CD4-positive, alpha-beta T cell treated with Interleukin-21 for 1 hour (primary cell): ENCODE results near the gene INPP5K.

Source experiments
- DNase-seq: peaks from one replicate; pipeline ENCODE4 v3.0.0-alpha.2; 2020

The INPP5K gene

DNA sequence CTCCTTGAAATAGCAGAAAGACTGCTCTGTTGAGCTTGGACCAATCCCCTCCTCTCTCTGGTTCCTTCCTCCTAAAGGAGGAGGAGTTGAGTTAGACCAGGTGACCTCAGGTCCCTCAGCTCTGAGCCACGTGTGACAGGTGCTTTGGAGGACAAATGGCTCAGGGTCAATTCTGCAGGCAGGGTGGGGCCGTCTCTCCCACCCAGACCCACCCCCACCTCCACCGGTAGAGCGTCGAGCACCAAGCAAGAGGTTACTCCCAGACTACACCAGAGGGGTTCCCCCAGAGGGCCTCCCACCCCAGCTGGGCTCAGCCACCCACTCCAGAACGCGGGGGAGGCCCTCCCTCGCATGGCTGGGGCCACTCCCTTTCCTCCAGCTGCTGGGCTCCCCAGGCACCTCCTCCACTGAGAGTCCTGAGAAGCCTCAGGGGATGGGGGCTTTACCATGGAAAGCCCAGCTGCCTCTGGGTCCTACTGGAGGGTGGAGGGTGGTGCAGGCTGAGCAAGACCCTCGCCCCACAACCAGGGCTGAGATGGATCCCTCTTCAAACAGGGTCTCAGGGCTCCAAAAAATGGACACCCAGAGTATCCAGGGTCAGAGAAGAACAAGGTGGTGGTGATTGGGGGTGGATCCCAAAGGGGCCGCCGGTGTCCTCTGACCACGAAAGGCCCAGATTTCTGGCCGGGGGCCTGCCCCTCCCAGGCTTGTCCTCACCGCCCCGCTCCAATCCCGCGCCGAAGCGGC is 31.6 kb downstream of the INPP5K start:
- DNase-seq: peak; percentile 70

DNA sequence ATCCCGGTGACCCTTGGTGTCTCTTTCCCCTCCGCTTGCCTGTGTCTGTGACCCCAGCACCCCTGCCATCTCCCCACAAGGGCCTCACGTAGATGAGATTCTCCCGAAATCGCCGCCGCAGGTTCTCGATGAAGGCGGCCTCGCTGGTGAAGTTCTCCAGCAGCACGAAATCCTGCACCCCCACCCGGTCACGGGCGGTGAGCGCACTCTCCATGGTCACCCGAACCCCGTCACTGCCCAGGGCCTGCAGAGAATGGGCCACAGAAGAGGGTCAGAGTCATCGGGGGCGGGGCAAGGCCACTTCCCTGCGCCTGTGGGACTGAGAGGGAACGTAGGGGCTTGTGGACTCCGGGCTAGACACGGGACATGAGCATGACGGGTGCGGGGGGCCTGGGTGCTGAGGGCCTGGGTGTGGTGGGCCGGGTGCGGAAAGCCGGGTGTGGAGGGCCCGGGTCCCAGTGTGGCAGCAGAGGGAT is 32.3 kb downstream of the INPP5K start:
- no peak for DNase-seq

DNA sequence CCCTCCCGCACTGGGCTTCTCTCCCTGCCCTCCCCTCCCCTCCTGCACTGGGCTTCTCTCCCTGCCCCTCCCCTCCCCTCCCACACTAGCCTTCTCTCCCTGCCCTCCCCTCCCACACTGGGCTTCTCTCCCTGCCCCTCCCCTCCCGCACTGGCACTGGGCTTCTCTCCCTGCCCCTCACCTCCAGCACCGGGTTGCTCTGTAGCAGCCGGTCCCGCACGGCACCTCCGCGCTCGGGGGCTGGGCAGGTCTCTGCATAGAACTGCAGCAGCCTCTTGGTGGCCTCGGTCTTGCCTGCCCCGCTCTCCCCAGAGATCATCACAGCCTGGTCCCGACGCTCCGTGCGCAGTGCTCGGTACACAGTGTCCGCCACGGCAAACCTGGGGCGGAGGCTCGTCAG is 33.7 kb downstream of the INPP5K start:
- DNase-seq: no peak

DNA sequence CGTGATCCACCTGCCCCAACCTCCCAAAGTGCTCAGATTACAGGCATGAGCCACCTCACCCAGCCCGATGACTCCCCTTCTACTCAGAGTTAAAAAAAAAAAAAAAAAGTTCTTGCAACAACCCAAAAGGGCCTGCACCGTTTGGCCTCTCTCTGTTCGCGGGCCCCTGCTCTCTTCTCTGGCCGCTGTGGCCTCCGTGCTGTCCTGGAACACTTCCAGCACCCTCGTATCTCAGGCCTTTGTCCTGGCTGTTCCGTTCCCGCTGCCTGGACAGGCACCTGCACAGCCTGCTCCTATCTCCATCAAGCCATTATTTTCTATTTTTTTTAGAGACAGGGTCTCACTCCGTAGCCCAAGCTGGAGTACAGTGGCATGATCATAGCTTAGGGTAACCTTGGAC is 34.7 kb downstream of the INPP5K start:
- no peak for DNase-seq

DNA sequence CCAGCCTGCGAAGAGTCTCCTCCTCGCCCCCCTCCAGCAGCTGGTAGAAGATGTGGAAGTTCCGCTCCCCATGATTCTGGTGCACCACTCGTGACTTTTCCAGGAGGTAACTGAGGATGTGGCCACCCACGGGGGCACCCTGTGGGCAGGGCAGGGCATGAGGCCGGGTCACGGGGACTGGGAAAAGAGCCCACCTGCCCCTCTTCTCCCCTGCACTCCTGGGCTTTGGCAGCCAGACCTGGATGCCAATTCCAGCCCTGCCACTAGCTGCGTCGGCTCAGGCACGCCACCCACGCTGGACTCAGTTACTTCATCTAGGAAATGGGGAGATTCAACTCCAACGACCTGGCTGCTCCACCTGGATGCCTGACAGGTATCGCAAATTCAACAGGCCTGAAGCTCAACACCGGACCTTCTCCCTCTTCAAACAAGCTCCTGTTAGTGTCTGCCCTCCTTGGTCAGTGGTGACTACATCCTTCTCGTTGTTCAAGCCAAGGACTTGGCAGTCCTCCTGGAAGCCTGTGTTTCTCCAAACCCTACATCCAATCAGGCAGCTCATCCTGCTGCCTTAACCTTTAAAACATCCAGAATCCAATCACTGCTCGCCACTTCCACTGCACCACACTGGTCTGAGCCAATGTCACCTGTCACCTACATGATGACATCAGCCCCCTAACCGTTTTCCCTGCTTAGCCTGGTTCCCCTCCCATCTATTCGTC is 35.5 kb downstream of the INPP5K start:
- DNase-seq: no peak

DNA sequence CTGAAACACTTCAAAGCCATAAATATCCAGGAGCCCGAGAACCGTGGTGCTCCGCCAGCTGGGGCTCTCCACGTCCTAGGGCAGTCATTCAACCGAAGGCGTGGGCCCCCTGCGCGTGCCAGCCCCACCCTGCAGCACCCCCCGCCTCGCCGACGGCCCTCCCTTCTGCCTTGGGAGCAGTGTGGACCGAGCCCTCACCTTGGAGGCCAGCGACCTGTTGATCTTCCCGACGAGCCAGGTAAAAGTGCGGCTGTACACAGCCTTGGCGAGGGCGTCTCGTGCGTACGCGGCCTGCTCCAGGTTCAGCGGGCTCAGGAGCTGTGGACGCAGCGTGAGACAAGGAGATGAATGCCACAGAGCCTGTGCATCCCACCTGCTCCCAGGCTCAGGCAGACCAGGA is 38.0 kb downstream of the INPP5K start:
- DNase-seq: no peak

DNA sequence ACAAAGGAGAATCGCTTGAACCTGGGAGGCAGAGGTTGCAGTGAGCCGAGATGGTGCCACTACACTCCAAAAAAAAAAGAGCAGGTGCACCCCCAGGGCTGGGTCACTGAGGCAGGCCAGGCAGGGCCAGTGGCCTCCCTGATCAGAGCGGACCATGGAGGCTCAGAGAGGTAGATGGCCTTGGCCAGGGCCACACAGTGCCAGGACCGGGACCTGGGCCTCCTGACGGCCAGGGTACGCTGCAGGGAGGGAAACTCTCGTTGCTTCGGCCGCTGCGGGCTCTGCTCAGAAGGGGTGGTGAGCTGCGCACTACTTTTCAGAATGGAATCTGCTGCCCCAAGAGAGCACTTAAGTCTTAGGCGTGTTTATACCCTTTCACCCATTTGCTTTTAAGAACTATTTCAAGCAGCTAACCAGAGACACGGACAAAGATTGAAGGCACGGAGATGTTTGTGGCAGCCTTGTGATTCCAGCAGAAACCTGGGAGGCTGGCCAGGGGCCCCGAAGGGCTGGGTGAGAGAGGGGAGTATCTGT is 41.0 kb downstream of the INPP5K start:
- no peak for DNase-seq

DNA sequence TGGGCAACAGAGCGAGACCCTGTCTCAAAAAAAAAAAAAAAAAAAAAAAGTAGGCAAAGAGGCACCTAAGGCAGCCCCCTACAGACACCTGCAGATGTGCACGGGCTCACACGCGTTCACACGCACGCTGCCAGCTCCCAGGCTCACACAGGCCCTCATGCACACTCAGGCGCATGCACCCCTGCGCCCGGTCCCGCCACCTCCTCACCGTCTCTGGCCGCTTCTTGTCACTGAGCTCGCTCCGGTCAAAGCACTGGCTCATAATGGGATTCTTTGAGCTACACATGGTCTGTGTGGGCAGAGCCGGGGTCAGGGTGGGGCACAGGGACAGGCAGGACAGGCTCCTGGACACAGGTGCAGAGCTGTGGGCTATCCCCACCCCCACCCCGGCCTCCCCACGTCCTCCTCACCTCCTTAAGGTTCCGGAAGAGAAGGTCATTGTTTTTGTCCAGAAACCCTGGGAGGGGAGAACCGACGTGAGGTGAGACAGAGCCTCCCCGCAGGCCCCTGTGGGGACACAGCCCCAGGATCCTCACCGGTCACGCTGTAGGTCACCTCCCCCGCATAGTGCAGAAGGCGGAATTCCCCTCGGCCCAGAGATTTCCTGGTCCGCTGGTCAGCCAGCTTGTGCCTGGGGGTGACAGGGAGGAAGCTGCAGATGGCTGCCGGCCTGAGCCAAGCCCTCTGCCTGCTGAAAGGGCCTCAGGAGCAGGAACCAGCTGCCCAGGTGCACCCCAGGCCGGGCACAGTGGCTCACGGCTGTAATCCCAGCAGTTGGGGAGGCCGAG is 41.8 kb downstream of the INPP5K start:
- DNase-seq: no peak

DNA sequence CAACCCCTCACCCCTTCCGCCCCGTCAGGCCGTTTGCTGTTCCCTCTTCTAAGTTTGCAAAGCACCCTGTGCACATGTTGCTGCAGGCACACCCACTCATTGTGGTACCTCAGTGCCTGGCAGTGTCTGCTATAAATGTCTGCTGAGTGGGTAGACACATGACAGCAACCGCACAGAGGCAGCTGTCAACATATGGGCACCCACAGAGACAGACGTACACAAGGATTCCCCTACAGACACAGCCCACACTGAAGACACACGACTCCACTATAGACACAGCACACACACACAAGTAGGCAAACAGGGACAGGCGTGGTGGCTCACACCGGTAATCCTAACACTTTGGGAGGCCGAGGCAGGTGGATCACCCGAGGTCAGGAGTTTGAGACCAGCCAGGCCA is 42.6 kb downstream of the INPP5K start:
- no peak for DNase-seq

DNA sequence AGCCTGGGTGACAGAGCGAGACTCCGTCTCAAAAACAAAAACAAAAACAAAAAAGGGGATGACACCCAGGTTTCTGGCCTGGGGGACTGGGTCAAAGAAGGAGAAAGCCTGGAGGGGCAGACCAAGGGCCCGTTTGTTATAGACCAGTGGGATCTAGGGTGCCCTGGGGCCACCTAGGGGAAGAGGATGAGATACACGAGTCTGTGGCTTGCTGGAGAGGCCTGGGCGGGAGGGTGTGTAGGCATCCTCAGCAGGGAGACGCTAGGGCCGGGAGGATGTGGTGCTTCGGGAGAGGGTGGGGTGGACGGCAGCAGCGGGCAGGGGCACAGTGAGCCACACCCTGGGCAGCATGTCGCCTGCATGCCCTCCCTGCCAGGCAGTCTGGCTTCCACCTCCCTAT is 43.2 kb downstream of the INPP5K start:
- DNase-seq: no peak

DNA sequence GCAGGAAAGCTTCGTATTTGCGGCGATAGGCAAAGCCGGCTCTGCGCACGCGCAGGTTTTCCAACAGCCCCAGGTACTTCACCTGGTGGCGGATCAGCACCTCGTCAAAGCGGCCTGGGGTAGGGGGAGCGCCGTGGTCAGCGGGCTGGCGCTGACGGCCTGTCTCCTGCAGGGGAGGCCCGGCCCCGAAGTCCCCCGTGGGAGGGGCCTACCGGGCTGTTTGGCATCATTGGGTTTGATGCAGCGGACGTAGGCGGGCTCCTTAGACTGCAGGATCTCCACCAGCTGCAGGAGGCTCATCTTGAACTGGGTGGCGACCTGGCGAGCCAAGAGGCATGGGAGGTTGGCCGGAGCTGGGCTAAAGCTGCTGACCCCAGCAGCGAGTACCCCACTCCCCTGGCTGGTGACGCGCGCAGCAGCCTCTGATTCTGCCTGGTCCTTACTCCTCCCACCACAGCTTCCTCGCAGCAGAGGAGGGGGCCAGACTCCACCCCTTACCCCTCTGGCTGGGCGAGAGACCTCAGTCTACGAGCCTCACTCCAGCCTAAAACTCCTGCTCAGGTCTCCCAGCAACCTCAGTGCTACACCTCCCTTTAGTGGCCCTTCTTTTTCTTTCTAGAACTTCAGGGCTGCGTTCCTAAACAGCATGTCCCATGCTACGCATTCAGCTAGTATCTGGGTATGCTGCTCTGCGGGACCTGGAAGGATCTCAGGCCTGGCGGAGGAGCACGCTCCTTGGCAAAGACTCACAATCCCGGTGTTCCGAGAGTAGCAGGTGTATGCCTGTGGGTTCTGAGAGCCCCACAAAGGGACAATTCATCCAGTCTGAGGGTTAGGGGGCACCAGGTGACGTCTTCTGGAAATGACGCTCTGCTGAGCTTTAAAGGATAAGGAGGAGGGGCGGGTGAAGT is 44.2 kb downstream of the INPP5K start:
- no peak for DNase-seq

DNA sequence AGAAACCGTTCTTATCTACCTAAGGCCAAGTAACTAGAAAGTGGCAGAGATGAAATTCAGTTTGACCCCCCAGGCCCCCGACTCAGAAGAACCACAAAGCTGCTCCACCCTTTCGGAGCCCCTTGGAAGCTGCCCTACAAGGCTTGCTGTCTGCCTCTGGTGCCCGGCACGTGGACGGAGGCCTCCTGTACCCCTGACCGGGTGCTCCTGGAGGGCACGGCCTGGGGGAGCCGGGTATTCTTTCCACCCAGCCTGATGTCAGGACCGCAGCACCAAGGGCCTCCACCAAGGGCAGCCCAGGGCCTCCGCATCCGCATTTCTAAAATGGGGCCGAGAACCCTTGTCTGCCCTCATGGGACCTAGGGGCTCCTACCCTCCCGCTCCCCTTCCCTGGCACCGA is 44.9 kb downstream of the INPP5K start:
- DNase-seq: no peak

DNA sequence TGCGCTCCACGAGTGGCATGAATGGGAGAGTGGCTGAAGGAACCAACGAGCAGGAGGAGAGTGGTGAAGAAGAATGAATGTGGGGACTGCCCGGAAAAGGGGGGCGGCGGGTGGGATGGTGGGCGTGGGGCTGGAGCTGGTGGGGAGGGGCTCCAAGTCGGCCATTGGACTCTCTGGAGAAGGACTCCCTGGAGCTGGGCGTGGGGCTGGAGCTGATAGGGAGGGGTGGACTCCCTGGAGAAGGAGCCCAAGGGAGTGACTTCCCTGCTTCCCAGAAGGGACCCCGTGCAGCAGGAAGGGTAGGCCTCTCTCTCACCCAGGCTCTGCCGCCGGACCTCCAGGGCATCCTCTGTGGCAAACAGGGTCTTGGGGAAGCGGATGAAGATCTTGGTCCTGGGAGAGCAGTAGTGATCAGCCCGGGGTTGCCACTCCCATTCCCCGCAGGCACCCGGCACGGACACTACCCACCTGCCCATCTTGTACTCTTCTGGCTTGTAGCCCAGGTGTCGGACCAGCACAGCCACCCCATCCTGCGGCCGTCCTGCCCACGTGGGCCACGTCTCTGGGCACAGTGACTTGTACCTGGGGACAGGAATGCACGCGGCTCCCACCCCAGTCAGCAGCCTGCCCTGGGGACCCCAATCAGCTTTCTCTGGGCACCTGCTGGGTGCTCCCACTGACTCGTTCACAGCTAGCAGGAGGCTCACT is 45.5 kb downstream of the INPP5K start:
- DNase-seq: no peak

DNA sequence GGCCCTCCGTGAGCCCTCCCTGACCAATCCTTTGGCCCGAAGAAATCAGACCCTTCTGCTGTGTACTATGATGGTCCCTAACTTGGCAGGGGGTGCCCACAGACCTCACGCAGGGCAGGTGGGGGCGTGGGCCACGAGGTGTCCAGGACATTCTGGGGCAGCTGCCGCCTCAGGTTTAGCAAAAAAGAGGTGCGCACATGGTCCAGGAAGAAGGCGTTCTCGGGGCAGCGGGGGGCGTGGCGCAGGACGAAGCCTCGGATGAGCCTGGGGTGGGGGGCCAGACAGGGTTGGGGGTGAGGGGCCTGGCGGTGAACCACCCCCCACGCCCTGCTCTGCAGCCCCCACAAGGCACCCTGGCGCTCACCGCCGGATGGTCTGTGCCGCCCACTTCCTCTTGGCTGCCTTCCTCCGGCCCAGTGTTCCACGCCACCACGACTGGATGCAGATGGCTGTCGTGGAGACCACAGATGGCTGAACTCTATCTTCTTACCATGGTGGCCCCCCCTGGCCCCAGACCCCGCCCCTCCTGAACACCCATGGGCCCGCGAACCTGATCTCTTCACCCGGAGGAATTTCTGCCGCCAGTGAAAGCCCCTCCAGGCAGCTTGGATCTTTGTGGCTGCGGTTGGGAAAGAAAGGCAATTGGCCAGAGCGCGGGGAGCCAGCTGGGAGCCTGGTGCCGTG is 46.2 kb downstream of the INPP5K start:
- no peak for DNase-seq

DNA sequence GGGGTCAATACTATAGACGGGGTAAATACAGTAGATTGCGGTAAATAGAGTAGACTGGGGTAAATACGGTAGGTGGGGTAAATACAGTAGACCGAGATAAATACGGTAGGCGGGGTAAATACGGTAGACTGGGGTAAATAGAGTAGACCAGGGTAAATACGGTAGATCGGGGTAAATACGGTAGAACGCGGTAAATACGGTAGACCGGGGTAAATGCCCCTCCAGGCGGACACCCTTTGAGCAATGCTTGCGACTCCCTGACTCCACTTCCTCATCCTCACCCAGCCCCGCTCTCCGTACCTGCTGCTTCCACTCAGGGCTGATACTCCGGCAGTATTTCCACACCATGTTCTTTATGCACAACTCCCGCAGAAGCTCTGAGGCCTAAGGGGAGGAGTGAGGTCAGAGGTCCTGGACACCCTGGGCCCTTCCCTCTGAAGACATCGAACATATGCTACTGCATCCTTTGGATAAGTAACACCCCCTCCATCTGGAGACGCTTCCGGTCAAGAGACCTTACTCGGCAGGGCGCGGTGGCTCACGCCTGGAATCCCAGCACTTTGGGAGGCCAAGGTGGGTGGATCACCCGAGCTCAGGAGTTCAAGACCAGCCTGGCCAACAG is 47.1 kb downstream of the INPP5K start:
- no peak for DNase-seq

DNA sequence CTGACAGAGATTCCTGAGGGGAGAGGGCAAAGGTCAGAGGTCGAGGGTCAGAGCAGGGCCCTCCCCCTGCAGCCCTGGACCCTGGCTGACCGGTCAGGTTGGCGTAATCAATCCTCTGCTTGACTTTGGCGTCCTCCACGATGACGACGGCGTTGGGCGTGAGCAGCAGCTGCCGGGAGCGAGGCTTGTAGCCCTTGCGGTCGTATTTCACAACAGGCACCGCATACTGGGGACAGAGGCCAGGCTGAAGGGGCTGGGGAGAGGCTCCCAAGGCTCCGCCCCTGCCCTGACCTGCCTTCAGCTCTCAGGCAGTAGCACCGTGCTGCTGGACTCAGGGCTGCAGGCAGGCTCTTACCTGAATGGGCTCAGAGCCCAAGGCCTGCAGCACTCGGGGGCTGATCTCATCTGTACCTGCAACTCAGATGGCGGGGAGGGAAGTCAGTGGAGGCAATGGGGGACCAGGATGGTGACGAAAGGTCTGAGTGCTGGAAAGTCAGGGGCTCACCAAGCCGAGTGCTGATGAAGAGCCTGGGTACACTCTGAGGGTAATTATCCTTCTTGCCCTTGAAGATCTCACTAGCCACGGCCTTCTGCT is 48.4 kb downstream of the INPP5K start:
- DNase-seq: no peak

DNA sequence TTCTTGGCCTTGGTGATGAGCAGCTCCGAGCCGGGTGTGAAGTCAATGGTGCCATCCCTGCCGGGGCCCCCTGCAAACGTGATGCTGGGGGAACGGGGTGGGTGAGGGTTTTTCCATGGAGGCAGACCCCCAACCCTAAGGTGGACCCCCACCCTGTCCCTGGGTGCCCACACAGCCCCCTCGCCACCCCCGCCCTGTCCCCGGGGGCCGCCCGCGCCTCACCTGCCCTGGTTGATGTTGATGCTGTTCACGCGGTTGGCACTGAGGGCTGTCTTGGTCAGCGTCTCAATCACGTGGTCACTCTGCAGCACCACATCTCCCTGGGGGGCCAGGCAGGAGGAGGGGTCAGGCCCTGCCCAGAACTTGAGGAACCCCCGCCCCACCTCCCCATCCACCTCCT is 49.2 kb downstream of the INPP5K start:
- no peak for DNase-seq

DNA sequence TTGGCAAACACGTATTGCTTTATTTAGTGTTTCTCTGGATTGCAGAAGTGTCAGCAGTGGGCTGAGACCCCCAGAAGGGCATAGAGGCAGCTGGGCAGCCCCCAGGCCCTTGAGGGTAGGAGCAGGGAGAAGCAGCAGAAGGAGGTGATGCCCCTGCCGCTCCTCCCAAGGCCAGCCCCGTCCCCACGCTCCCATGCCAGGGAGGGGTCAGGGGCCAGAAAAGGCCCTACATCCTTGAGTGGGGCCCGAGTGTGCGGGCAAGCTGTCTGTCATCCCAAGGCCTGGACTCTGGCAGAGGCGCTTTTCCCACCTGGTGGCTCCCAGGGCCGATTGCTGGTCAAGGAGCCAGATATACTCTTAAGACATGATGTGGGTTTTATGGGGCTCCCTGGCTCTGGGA is 52.2 kb downstream of the INPP5K start:
- DNase-seq: no peak

DNA sequence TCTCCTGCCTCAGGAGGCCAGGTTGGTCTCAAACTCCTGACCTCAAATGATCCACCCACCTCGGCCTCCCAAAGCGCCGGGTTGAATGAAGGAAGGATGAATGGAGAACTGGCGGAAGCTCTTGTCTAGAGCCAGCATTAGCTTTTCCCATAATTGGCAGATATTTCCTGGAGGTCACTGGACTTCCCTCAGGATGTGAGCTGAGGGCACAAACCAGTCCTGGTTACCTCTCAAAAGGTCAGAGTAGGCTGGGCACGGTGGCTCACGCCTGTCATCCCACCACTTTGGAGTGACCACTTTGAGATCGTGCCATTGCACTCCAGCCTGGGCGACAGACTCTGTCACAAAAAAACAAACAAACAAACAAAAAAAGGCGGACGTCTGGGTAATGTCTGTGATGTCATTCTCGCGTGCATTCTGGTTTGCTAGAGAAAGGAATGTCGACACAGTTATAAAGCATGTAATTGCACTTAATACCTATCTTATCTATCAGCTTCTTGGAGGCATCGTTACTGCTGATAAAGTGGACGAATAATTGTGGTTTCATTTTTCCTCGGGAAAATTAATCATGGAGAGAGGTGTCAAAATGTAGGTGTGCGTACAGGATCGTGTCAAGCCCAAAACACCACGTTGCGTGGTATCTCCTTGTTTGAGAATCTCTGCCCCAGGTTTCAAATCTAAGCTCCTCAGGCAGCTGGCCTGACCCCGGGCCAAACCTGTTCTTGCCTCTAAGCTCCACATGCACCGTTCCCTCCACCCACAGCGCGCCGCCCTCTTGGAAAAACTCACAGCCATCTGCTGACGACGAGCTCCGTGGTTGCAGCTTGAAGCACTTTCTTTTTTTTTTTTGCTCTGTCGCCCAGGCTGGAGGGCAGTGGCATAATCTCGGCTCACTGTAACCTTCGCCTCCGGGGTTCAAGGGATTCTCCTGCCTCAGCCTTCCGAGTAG is 54.0 kb downstream of the INPP5K start:
- DNase-seq: no peak
